GM12878 (cell line): Measurements from ENCODE around the gene GFM1. TPM values are rescaled to one million over a fixed set of nuclear protein-coding genes. Genes with fewer than 3 reads are reported as not detected.
"Not testable (repeated sequence)": the region's sequence is repeated elsewhere in the genome, so short reads cannot be mapped to it uniquely, and the experiment has no call there.

ENCODE experiments used
- ATAC-seq: fragments of 200-7000 bp; cut with Tn5 transposase; 3 replicates; pipeline ENCODE4 v1.9.1; 2020; ENCODE audit warnings: mild to moderate bottlenecking, moderate library complexity
- BruUV-seq: library from RNA; stranded (reverse); fragments of 400-500 nt; replicated peaks from 2 replicates; lab custom pipeline; 2021; lab: Mats Ljungman, UMichigan
- CTCF ChIA-PET: fragments of 300-600 bp; sonication (Branson Sonifier 250); formaldehyde crosslinking; extraction: SDS; loops from one replicate; lab custom pipeline; 2021; ENCODE audit warnings: inconsistent platforms; lab: Yijun Ruan, JAX
- POLR2A ChIA-PET: fragments of 350-600 bp; formaldehyde crosslinking; extraction: SDS; loops from one replicate; lab custom pipeline; 2021; ENCODE audit warnings: inconsistent platforms; lab: Charles Lee
- RAD21 ChIA-PET: fragments of 300-600 bp; sonication (Branson Sonifier 250); formaldehyde crosslinking; loops from one replicate; lab custom pipeline; 2023; ENCODE audit warnings: antibody characterized with exemption; ENCODE audit not compliant: unreplicated experiment; lab: Charles Lee
- SMC1A ChIA-PET: fragments of 300-600 bp; sonication (Branson Sonifier 250); formaldehyde crosslinking; loops from one replicate; lab custom pipeline; 2023; ENCODE audit not compliant: unreplicated experiment, uncharacterized antibody; lab: Charles Lee
- DNase-seq: peaks from one replicate; pipeline ENCODE4 v3.0.0-alpha.2; 2011; ENCODE audit warnings: low read depth, low spot score
- FAIRE-seq: peaks from 3 replicates; lab custom pipeline; 2011; peaks lifted over from hg19 to GRCh38; lab: Jason Lieb, UNC
- H2AFZ ChIP-seq: 2 replicates; pipeline ENCODE4 v1.6.0; 2011; ENCODE audit warnings: low read depth, low read length, control low read depth; ENCODE audit not compliant: control insufficient read depth
- H3K27ac ChIP-seq: 2 replicates; pipeline ENCODE4 v1.5.1; 2011; ENCODE audit warnings: control low read depth; ENCODE audit not compliant: control insufficient read depth, insufficient read depth
- H3K27me3 ChIP-seq, 2 experiments: replicated peaks in 1 of 2; 2 replicates each; pipeline versions ENCODE4 v1.6.0 to v1.6.1; 2011; ENCODE audit warnings: low read length in 1 of 2; ENCODE audit not compliant: control insufficient read depth in 2 of 2, insufficient read depth in 2 of 2
- H3K36me3 ChIP-seq, 2 experiments: 2 replicates each; pipeline ENCODE4 v1.5.1; 2011; ENCODE audit warnings: low read length in 1 of 2; ENCODE audit not compliant: control insufficient read depth in 2 of 2, insufficient read depth in 2 of 2
- H3K4me1 ChIP-seq: 2 replicates; pipeline ENCODE4 v1.6.1; 2011; ENCODE audit warnings: mild to moderate bottlenecking, low read length, moderate library complexity, mixed read lengths; ENCODE audit not compliant: control insufficient read depth, insufficient read depth
- H3K4me2 ChIP-seq: 2 replicates; pipeline ENCODE4 v1.6.0; 2011; ENCODE audit warnings: control low read depth; ENCODE audit not compliant: control insufficient read depth, insufficient read depth
- H3K4me3 ChIP-seq: fragments of 200-600 bp; sonication (generic); 2 replicates; pipeline ENCODE4 v1.5.1; 2016
- H3K79me2 ChIP-seq: 2 replicates; pipeline ENCODE4 v1.6.0; 2011; ENCODE audit warnings: low read length; ENCODE audit not compliant: control insufficient read depth, insufficient read depth
- H3K9ac ChIP-seq: 2 replicates; pipeline ENCODE4 v1.8.0; 2011; ENCODE audit warnings: low read length, control low read depth, mixed read lengths; ENCODE audit not compliant: control insufficient read depth, insufficient read depth
- H3K9me3 ChIP-seq: replicated peaks from 3 replicates; pipeline ENCODE4 v1.5.1; 2011; ENCODE audit warnings: mild to moderate bottlenecking, low read length; ENCODE audit not compliant: control insufficient read depth, insufficient read depth
- H4K20me1 ChIP-seq: 2 replicates; pipeline ENCODE4 v1.6.0; 2011; ENCODE audit not compliant: control insufficient read depth, insufficient read depth
- ASH2L ChIP-seq: fragments of 300-600, 200-600 bp; sonication (generic); IDR thresholded peaks from 2 replicates; pipeline ENCODE4 v1.6.1; 2017; ENCODE audit warnings: low read depth, mild to moderate bottlenecking, borderline replicate concordance
- CEBPB ChIP-seq, 2 experiments: fragments of 150-350 bp in 1 of 2; IDR thresholded peaks; 2 replicates each; pipeline ENCODE4 v1.6.1; 2012 to 2014; ENCODE audit warnings: low read depth in 2 of 2, low read length in 2 of 2, borderline replicate concordance in 1 of 2, inconsistent platforms in 1 of 2
- HDGF ChIP-seq: fragments of 450-650 bp; IDR thresholded peaks from 2 replicates; pipeline ENCODE4 v1.6.1; 2016; ENCODE audit warnings: antibody characterized with exemption
- MTA3 ChIP-seq: IDR thresholded peaks from 2 replicates; pipeline ENCODE4 v1.6.1; 2012; ENCODE audit warnings: low read length, inconsistent platforms, borderline replicate concordance
- NFXL1 ChIP-seq: fragments of 450-650 bp; IDR thresholded peaks from 2 replicates; pipeline ENCODE4 v1.6.1; 2017; ENCODE audit warnings: antibody characterized with exemption, mild to moderate bottlenecking, borderline replicate concordance
- NR2F1 ChIP-seq: fragments of 450-650 bp; conservative IDR thresholded peaks from 2 replicates; pipeline ENCODE4 v1.6.1; 2017; ENCODE audit warnings: mild to moderate bottlenecking
- SIN3A ChIP-seq: IDR thresholded peaks from 2 replicates; pipeline ENCODE4 v1.6.1; 2012; ENCODE audit warnings: low read depth, low read length, improper control_type of control experiment
- SREBF2 ChIP-seq: IDR thresholded peaks from 2 replicates; pipeline ENCODE4 v1.6.1; 2012; ENCODE audit warnings: mild to moderate bottlenecking, low read length
- ZSCAN29 ChIP-seq: fragments of 450-650 bp; IDR thresholded peaks from 2 replicates; pipeline ENCODE4 v1.6.1; 2017; ENCODE audit warnings: mild to moderate bottlenecking, moderate library complexity
- WGBS: methylation state at CpG from one replicate; pipeline ENCODE4 v1.1.6; 2016; ENCODE audit warnings: low lambda C conversion rate; ENCODE audit not compliant: insufficient replicate concordance, insufficient coverage; ENCODE audit errors: missing lambda C conversion rate; 5-methylcytosine and 5-hydroxymethylcytosine counted together
- in situ Hi-C: fragments of 300-500 bp; cut with MboI; formaldehyde crosslinking; loops from 9 replicates; pipeline ENCODE4 v1.14.3; 2018; ENCODE audit warnings: mixed read lengths
- intact Hi-C: fragments of 100-400 bp; cut with micrococcal nuclease; formaldehyde crosslinking; loops from one replicate; pipeline ENCODE4 v1.14.2; 2022; ENCODE audit not compliant: unreplicated experiment
- polyA plus RNA-seq, 11 experiments: library from polyadenylated mRNA; depleted of rRNA in 4 of 11; unstranded in 6 of 11; stranded (reverse) in 5 of 11; fragments of >200 nt; fragmentation: Nextera tagmentation in 4 of 11; fragmentation: Illumina TruSeq in 1 of 11; extraction: Ambion mirVana in 4 of 11; extraction: Trizol in 1 of 11; gene quantifications; 1 replicate in 1 of 11; 2 replicates in 10 of 11; pipeline versions ENCODE4 v1.2.1 to v1.2.3, GENCODE V29; 2011 to 2016; ENCODE audit warnings: inconsistent platforms in 2 of 11, missing spikeins in 2 of 11, low read depth in 1 of 11
- total RNA-seq, 4 experiments: library from RNA; depleted of rRNA in 3 of 4; stranded (reverse); fragments of >200 nt in 3 of 4; fragmentation: Illumina TruSeq in 1 of 4; extraction: Trizol in 1 of 4; gene quantifications; 2 replicates each; pipeline versions ENCODE4 v1.2.1 to v1.2.3, GENCODE V29; 2013 to 2021
- TF ChIP-seq, protein P1 (sequence below): fragments of 450-650 bp; IDR thresholded peaks from 2 replicates; pipeline ENCODE4 v1.6.1; 2018; ENCODE audit warnings: mild to moderate bottlenecking, low read depth, moderate library complexity; ENCODE audit not compliant: partially characterized antibody
- TF ChIP-seq, protein P2 (sequence below): fragments of 450-650 bp; formaldehyde crosslinking; IDR thresholded peaks from 2 replicates; pipeline ENCODE4 v1.5.0; 2022; ENCODE audit warnings: mild to moderate bottlenecking, missing genetic modification characterization

Gene GFM1
- total and polyA plus RNA-seq, 10 of the 15 experiments (the other 5 are each of a cell fraction or from before 2014, with no cell fraction given), result 36.9 to 87.2 (median 57.3) TPM

DNA sequence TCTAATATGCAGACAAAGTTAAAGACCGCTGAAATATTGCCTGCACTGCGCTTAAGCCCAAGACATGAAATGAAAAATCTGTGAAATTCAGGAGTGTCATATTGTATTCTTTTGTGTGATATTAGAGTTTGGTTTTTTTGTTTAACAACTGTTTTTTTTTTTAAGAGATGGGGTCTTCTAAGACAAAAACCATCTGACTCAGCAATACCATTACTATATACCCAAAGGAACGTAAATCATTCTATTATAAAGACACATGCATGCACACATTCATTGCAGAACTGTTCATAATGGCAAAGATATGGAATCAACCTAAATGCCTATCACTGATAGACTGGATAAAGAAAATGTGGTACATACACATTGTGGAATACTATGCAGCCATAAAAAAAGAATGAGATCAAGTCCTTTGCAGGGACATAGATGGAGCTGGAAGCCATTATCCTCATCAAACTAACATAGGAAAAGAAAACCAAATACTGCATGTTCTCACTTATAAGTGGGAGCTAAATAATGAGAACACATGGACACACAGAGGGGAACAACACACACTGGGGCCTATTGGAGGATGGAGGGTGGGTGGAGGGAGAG lies 49.6 kb downstream of the GFM1 start:
- FAIRE-seq, H3K27me3 ChIP-seq, DNase-seq, BruUV-seq, intact Hi-C loops, H3K36me3 ChIP-seq, H3K4me1 ChIP-seq, RAD21 ChIA-PET, in situ Hi-C loops, H4K20me1 ChIP-seq, H2AFZ ChIP-seq, POLR2A ChIA-PET, H3K4me2 ChIP-seq, H3K27ac ChIP-seq, H3K4me3 ChIP-seq, ATAC-seq, H3K9ac ChIP-seq, H3K9me3 ChIP-seq, H3K79me2 ChIP-seq: not testable (repeated sequence)
- 78% methylated on average over 3 of the region's 3 CpGs for WGBS
- CTCF ChIA-PET, result interaction anchor here (1.3 to 1.6 kb wide), 2 partner anchors 34 to 35 kb away, joined by 5 to 6 read pairs; no protein-coding TSS in a partner anchor
- SMC1A ChIA-PET, result interaction anchor here (1.2 to 1.3 kb wide), 2 partner anchors 11 to 26 kb away, joined by 3 to 4 read pairs; no protein-coding TSS in a partner anchor

DNA sequence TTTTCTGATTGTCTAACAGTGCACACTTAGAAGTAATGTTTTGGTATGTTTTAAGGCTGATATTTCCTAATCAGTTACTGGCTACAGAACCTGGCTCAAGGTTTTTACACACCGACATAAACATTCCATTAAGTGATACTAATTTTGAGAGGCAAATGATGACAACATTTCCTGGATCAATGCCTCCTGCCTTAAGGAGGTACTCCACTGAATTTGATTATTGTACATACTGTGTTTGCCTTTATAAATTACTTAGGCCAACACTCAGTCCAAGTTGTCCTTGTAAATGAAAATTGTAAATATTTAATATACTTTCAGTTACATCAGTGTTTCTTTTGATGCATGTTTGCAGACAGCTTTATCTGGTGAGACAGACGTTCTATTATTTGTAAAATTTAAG lies 52.3 kb downstream of the GFM1 start:
- H3K4me3 ChIP-seq, result no peak overlapping the region
- no peak for DNase-seq
- H3K27me3 ChIP-seq, result no peaks in the 10 kb centered on the region
- H3K9me3 ChIP-seq, result no peaks in the 10 kb centered on the region
- no peak overlapping the region for H2AFZ ChIP-seq
- POLR2A ChIA-PET, result interaction anchor here (0.6 kb wide), 1 partner anchor 42 kb away, joined by 5 read pairs; no protein-coding TSS in a partner anchor
- RAD21 ChIA-PET, result no interaction called here
- in situ Hi-C loops (no loop called here), intact Hi-C loops (no loop called here)
- WGBS, result 96% methylated on average over 2 of the region's 2 CpGs
- SMC1A ChIA-PET, result interaction anchor here (0.6 to 1.6 kb wide), 2 partner anchors 9 kb away, joined by 3 to 5 read pairs; no protein-coding TSS in a partner anchor
- no TSS peak for BruUV-seq
- no peak for FAIRE-seq
- no peak overlapping the region for H3K9ac ChIP-seq
- no peaks in the 10 kb centered on the region for H3K79me2 ChIP-seq
- no peaks in the 10 kb centered on the region for H3K4me1 ChIP-seq
- no peak overlapping the region for H3K27ac ChIP-seq
- CTCF ChIA-PET, result no interaction called here
- H3K4me2 ChIP-seq, result no peak overlapping the region
- no peaks in the 10 kb centered on the region for H4K20me1 ChIP-seq
- ATAC-seq, result no peak
- H3K36me3 ChIP-seq, result no peaks in the 10 kb centered on the region; a peak in 1 of 4 replicates
- TF ChIP-seq NFXL1 (no peak), SIN3A (no peak), CEBPB (IDR thresholded peaks at IDR 0.05; ENCODE audit: borderline replicate concordance in 1 of 2, low read depth in 2 of 2, low read length in 2 of 2) (no peak), HDGF (no peak), NR2F1 (no peak), SREBF2 (no peak), ASH2L (no peak), MTA3 (no peak), ZSCAN29 (no peak)
- TF ChIP-seq, protein P1, sequence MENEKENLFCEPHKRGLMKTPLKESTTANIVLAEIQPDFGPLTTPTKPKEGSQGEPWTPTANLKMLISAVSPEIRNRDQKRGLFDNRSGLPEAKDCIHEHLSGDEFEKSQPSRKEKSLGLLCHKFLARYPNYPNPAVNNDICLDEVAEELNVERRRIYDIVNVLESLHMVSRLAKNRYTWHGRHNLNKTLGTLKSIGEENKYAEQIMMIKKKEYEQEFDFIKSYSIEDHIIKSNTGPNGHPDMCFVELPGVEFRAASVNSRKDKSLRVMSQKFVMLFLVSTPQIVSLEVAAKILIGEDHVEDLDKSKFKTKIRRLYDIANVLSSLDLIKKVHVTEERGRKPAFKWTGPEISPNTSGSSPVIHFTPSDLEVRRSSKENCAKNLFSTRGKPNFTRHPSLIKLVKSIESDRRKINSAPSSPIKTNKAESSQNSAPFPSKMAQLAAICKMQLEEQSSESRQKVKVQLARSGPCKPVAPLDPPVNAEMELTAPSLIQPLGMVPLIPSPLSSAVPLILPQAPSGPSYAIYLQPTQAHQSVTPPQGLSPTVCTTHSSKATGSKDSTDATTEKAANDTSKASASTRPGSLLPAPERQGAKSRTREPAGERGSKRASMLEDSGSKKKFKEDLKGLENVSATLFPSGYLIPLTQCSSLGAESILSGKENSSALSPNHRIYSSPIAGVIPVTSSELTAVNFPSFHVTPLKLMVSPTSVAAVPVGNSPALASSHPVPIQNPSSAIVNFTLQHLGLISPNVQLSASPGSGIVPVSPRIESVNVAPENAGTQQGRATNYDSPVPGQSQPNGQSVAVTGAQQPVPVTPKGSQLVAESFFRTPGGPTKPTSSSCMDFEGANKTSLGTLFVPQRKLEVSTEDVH, result no peak
- TF ChIP-seq, protein P2, sequence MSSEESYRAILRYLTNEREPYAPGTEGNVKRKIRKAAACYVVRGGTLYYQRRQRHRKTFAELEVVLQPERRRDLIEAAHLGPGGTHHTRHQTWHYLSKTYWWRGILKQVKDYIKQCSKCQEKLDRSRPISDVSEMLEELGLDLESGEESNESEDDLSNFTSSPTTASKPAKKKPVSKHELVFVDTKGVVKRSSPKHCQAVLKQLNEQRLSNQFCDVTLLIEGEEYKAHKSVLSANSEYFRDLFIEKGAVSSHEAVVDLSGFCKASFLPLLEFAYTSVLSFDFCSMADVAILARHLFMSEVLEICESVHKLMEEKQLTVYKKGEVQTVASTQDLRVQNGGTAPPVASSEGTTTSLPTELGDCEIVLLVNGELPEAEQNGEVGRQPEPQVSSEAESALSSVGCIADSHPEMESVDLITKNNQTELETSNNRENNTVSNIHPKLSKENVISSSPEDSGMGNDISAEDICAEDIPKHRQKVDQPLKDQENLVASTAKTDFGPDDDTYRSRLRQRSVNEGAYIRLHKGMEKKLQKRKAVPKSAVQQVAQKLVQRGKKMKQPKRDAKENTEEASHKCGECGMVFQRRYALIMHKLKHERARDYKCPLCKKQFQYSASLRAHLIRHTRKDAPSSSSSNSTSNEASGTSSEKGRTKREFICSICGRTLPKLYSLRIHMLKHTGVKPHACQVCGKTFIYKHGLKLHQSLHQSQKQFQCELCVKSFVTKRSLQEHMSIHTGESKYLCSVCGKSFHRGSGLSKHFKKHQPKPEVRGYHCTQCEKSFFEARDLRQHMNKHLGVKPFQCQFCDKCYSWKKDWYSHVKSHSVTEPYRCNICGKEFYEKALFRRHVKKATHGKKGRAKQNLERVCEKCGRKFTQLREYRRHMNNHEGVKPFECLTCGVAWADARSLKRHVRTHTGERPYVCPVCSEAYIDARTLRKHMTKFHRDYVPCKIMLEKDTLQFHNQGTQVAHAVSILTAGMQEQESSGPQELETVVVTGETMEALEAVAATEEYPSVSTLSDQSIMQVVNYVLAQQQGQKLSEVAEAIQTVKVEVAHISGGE (CRISPR knock-in tag), result no peak
